ENCODE measurements around the gene B9D2.

DNA sequence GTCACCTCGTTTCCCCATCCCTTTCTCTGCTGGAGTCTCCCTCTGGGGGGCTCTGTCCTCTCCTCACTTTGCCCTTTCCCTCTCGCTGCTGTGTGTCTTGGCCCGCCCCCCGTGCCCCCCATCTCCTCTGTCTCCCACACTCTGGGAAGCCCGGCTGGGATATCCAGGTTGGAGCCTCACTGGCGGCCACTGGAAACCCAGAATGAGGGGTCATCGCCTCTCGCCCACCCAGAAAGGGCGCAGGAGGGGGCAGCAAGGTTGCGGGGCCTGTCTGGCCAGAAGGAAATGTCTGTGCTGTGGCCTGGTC, 38.4 kb downstream of the B9D2 start:
- no peak for TF ChIP-seq POLR2A (IDR thresholded peaks at IDR 0.05; ENCODE audit: low read length)
- TF ChIP-seq GATA1 (IDR thresholded peaks at IDR 0.05; ENCODE audit: low read depth, low read length), result no peak
